SU-DHL-6 (cell line): ENCODE data around the gene OR9A2.

ENCODE experiments used
- EZH2phosphoT487 ChIP-seq: fragments of 200-600 bp; sonication (generic), shearing (Covaris generic); conservative IDR thresholded peaks from 2 replicates; pipeline ENCODE4 v1.6.1; 2018; ENCODE audit warnings: mild to moderate bottlenecking, antibody characterized with exemption, low read length, moderate library complexity, mixed read lengths
- TF ChIP-seq, protein P1 (sequence below): fragments of 200-600 bp; sonication (generic); IDR thresholded peaks from one replicate; pipeline ENCODE4 v1.5.1; 2017; ENCODE audit warnings: antibody characterized with exemption, mild to moderate bottlenecking, low read length, moderate library complexity; ENCODE audit not compliant: insufficient read depth, poor library complexity, severe bottlenecking

DNA sequence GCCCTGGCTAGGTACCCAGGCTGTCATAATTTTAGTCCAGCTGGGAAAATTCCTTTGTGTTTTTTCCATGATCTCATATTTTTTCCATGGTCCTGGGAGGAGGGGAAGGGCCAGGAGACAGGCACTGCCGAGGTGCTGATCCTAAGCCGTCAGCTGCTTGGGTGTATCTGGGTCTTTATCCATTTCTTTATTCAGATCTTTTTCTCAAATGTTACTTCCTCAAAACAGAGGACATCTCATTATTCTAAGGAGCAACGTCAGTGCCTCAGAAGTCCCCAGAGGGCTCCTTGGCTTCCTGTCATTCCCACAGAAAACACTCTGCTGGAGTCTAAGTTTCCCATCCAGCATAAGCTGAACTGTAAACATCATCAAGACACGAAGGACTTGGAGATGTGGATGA, 22.4 kb upstream of the OR9A2 start:
- TF ChIP-seq, protein P1, sequence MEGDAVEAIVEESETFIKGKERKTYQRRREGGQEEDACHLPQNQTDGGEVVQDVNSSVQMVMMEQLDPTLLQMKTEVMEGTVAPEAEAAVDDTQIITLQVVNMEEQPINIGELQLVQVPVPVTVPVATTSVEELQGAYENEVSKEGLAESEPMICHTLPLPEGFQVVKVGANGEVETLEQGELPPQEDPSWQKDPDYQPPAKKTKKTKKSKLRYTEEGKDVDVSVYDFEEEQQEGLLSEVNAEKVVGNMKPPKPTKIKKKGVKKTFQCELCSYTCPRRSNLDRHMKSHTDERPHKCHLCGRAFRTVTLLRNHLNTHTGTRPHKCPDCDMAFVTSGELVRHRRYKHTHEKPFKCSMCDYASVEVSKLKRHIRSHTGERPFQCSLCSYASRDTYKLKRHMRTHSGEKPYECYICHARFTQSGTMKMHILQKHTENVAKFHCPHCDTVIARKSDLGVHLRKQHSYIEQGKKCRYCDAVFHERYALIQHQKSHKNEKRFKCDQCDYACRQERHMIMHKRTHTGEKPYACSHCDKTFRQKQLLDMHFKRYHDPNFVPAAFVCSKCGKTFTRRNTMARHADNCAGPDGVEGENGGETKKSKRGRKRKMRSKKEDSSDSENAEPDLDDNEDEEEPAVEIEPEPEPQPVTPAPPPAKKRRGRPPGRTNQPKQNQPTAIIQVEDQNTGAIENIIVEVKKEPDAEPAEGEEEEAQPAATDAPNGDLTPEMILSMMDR: no peak
- TF ChIP-seq EZH2phosphoT487: no peak
